ENCODE data around the gene GPANK1. TPM values are rescaled to one million over a fixed set of nuclear protein-coding genes. Genes with fewer than 3 reads are reported as not detected.

The GPANK1 gene
- total and polyA plus RNA-seq, 10 of the 15 experiments (the other 5 are each of a cell fraction or from before 2014, with no cell fraction given) = 11.7 to 36.3 (median 17.5) TPM

GRCh38 chr6:31666337-31666965 lies 1.7 kb upstream of the GPANK1 start (continued):
- TF ChIP-seq, protein P1, sequence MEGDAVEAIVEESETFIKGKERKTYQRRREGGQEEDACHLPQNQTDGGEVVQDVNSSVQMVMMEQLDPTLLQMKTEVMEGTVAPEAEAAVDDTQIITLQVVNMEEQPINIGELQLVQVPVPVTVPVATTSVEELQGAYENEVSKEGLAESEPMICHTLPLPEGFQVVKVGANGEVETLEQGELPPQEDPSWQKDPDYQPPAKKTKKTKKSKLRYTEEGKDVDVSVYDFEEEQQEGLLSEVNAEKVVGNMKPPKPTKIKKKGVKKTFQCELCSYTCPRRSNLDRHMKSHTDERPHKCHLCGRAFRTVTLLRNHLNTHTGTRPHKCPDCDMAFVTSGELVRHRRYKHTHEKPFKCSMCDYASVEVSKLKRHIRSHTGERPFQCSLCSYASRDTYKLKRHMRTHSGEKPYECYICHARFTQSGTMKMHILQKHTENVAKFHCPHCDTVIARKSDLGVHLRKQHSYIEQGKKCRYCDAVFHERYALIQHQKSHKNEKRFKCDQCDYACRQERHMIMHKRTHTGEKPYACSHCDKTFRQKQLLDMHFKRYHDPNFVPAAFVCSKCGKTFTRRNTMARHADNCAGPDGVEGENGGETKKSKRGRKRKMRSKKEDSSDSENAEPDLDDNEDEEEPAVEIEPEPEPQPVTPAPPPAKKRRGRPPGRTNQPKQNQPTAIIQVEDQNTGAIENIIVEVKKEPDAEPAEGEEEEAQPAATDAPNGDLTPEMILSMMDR (IDR thresholded peaks at IDR 0.05 in 2 of 3, conservative IDR thresholded peaks at IDR 0.05 in 1 of 3; ENCODE audit: control insufficient read depth in 2 of 3, extremely low read depth in 1 of 3, insufficient read depth in 1 of 3, low read depth in 3 of 3, low read length in 3 of 3) = no peak
- TF ChIP-seq RELB (IDR thresholded peaks at IDR 0.05; ENCODE audit: low read depth) (no peak), SMARCA5 (IDR thresholded peaks at IDR 0.05) (peak; percentile 40; the same call in 1 of the 2 replicates), EP300 (IDR thresholded peaks at IDR 0.05; ENCODE audit: borderline replicate concordance in 1 of 2, control insufficient read depth in 1 of 2, low read depth in 2 of 2, low read length in 2 of 2) (no peak), SMC3 (IDR thresholded peaks at IDR 0.05; ENCODE audit: borderline replicate concordance, low read length) (no peak), ZZZ3 (IDR thresholded peaks at IDR 0.05; ENCODE audit: control insufficient read depth, insufficient read length, low read depth) (no peak), KAT2A (conservative IDR thresholded peaks at IDR 0.05; ENCODE audit: control insufficient read depth, low read depth, low read length) (no peak), SMAD1 (IDR thresholded peaks at IDR 0.05; ENCODE audit: low read depth, partially characterized antibody) (no peak), POLR2AphosphoS5 (IDR thresholded peaks at IDR 0.05; ENCODE audit: low read length) (no peak), TCF7 (IDR thresholded peaks at IDR 0.05; ENCODE audit: borderline replicate concordance) (no peak), MYB (IDR thresholded peaks at IDR 0.05; ENCODE audit: borderline replicate concordance, low read depth, low read length) (no peak), MEF2B (IDR thresholded peaks at IDR 0.05; ENCODE audit: partially characterized antibody, poor library complexity, severe bottlenecking) (no peak), MYC (IDR thresholded peaks at IDR 0.05; ENCODE audit: insufficient read depth, insufficient read length, insufficient replicate concordance, low read length, severe bottlenecking) (no peak)
- TF ChIP-seq, protein P2, sequence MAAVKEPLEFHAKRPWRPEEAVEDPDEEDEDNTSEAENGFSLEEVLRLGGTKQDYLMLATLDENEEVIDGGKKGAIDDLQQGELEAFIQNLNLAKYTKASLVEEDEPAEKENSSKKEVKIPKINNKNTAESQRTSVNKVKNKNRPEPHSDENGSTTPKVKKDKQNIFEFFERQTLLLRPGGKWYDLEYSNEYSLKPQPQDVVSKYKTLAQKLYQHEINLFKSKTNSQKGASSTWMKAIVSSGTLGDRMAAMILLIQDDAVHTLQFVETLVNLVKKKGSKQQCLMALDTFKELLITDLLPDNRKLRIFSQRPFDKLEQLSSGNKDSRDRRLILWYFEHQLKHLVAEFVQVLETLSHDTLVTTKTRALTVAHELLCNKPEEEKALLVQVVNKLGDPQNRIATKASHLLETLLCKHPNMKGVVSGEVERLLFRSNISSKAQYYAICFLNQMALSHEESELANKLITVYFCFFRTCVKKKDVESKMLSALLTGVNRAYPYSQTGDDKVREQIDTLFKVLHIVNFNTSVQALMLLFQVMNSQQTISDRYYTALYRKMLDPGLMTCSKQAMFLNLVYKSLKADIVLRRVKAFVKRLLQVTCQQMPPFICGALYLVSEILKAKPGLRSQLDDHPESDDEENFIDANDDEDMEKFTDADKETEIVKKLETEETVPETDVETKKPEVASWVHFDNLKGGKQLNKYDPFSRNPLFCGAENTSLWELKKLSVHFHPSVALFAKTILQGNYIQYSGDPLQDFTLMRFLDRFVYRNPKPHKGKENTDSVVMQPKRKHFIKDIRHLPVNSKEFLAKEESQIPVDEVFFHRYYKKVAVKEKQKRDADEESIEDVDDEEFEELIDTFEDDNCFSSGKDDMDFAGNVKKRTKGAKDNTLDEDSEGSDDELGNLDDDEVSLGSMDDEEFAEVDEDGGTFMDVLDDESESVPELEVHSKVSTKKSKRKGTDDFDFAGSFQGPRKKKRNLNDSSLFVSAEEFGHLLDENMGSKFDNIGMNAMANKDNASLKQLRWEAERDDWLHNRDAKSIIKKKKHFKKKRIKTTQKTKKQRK (IDR thresholded peaks at IDR 0.05; ENCODE audit: low read depth, low read length) = no peak
- TF ChIP-seq, protein P3, sequence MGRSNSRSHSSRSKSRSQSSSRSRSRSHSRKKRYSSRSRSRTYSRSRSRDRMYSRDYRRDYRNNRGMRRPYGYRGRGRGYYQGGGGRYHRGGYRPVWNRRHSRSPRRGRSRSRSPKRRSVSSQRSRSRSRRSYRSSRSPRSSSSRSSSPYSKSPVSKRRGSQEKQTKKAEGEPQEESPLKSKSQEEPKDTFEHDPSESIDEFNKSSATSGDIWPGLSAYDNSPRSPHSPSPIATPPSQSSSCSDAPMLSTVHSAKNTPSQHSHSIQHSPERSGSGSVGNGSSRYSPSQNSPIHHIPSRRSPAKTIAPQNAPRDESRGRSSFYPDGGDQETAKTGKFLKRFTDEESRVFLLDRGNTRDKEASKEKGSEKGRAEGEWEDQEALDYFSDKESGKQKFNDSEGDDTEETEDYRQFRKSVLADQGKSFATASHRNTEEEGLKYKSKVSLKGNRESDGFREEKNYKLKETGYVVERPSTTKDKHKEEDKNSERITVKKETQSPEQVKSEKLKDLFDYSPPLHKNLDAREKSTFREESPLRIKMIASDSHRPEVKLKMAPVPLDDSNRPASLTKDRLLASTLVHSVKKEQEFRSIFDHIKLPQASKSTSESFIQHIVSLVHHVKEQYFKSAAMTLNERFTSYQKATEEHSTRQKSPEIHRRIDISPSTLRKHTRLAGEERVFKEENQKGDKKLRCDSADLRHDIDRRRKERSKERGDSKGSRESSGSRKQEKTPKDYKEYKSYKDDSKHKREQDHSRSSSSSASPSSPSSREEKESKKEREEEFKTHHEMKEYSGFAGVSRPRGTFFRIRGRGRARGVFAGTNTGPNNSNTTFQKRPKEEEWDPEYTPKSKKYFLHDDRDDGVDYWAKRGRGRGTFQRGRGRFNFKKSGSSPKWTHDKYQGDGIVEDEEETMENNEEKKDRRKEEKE (IDR thresholded peaks at IDR 0.05) = no peak
- TF ChIP-seq, protein P4, sequence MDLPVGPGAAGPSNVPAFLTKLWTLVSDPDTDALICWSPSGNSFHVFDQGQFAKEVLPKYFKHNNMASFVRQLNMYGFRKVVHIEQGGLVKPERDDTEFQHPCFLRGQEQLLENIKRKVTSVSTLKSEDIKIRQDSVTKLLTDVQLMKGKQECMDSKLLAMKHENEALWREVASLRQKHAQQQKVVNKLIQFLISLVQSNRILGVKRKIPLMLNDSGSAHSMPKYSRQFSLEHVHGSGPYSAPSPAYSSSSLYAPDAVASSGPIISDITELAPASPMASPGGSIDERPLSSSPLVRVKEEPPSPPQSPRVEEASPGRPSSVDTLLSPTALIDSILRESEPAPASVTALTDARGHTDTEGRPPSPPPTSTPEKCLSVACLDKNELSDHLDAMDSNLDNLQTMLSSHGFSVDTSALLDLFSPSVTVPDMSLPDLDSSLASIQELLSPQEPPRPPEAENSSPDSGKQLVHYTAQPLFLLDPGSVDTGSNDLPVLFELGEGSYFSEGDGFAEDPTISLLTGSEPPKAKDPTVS (IDR thresholded peaks at IDR 0.05; ENCODE audit: low read depth, low read length) = no peak

Data from GM12878 (cell line).